Measurements from ENCODE around the gene MGAT1. TPM values are rescaled to one million over a fixed set of nuclear protein-coding genes. Genes with fewer than 3 reads are reported as not detected.

Gene MGAT1
- total RNA-seq, 1 donor from 2014 or later, result 124 TPM

GRCh38 chr5:180824630-180825476 is 22.2 kb upstream of the MGAT1 start:
- intact Hi-C loops (cut with micrococcal nuclease), result no loop called here

- intact Hi-C loops (cut with micrococcal nuclease), result no loop called here
Observed at GRCh38 chr5:180823940-180824629, 21.5 kb upstream of the MGAT1 start.

GRCh38 chr5:180823346-180823745 is 20.7 kb upstream of the MGAT1 start:
- intact Hi-C loops (cut with micrococcal nuclease), result no loop called here

GRCh38 chr5:180821538-180821937 is 18.9 kb upstream of the MGAT1 start:
- intact Hi-C loops (cut with micrococcal nuclease), result no loop called here

- intact Hi-C loops (cut with micrococcal nuclease), result no loop called here
Observed at GRCh38 chr5:180820788-180821321, 18.2 kb upstream of the MGAT1 start.

GRCh38 chr5:180818677-180819341 is 16.2 kb upstream of the MGAT1 start:
- intact Hi-C loops (cut with micrococcal nuclease), result no loop called here

GRCh38 chr5:180817893-180818674 is 15.5 kb upstream of the MGAT1 start:
- intact Hi-C loops (cut with micrococcal nuclease), result no loop called here

GRCh38 chr5:180816608-180817534 is 14.3 kb upstream of the MGAT1 start:
- intact Hi-C loops (cut with micrococcal nuclease), result no loop called here

GRCh38 chr5:180815293-180815917 is 12.8 kb upstream of the MGAT1 start:
- intact Hi-C loops (cut with micrococcal nuclease), result no loop called here

GRCh38 chr5:180813420-180813819 is 10.8 kb upstream of the MGAT1 start:
- intact Hi-C loops (cut with micrococcal nuclease), result no loop called here

- intact Hi-C loops (cut with micrococcal nuclease), result no loop called here
Observed at GRCh38 chr5:180811623-180812124, 9.1 kb upstream of the MGAT1 start.

- intact Hi-C loops (cut with micrococcal nuclease), result loop anchor here (1.0 kb wide), 5 partner anchors 9 to 412 kb away; partner anchors contain the start of genes CNOT6, MGAT1, TRIM41 and ZFP62
Observed at GRCh38 chr5:180810959-180811622, 8.5 kb upstream of the MGAT1 start.

- intact Hi-C loops (cut with micrococcal nuclease), result loop anchor here (1.0 kb wide), 5 partner anchors 8 to 413 kb away; partner anchors contain the start of genes CNOT6, MGAT1, TRIM41 and ZFP62
Observed at GRCh38 chr5:180810210-180810958, 7.8 kb upstream of the MGAT1 start.

GRCh38 chr5:180809403-180810209 is 7.0 kb upstream of the MGAT1 start:
- intact Hi-C loops (cut with micrococcal nuclease), result loop anchor here (1.0 to 10.0 kb wide), 10 partner anchors 7 to 1185 kb away; partner anchors contain the start of genes CNOT6, GFPT2, HNRNPH1 and MAML1

GRCh38 chr5:180808461-180809000 is 5.9 kb upstream of the MGAT1 start:
- intact Hi-C loops (cut with micrococcal nuclease), result loop anchor here (2.0 to 10.0 kb wide), 5 partner anchors 376 to 1184 kb away; partner anchors contain the start of genes GFPT2, HNRNPH1 and MAML1

All from T-helper 2 cell treated with Interferon-gamma antibody and Interleukin-4, amounts not matched to agents 100 ng/mL and 5 ng/mL, for 36 hours (primary cell).